ENCODE results near the gene DCLK3. TPM values are rescaled to one million over a fixed set of nuclear protein-coding genes. Genes with fewer than 3 reads are reported as not detected.

Gene DCLK3
- total RNA-seq, 1 donor from 2014 or later = not detected

GRCh38 chr3:36795622-36796021 lies 31.3 kb upstream of the DCLK3 start:
- no peak for DNase-seq (ENCODE audit: extremely low spot score, unreplicated experiment)
- Mint-ChIP-seq H3K4me3 (ENCODE audit: unreplicated experiment) (no peak overlapping the region), H3K27me3 (ENCODE audit: unreplicated experiment) (peaks cover 22% of the 10 kb centered on the region), H3K36me3 (ENCODE audit: unreplicated experiment) (no peaks in the 10 kb centered on the region), H3K9me3 (ENCODE audit: unreplicated experiment) (no peaks in the 10 kb centered on the region), H3K27ac (ENCODE audit: unreplicated experiment) (no peak overlapping the region), H3K4me1 (ENCODE audit: unreplicated experiment) (no peaks in the 10 kb centered on the region)
- TF ChIP-seq CTCF (IDR thresholded peaks at IDR 0.05) = no peak

- no peaks in the 10 kb centered on the region for H3K4me1 Mint-ChIP-seq (ENCODE audit: unreplicated experiment)
- H3K27me3 Mint-ChIP-seq (ENCODE audit: unreplicated experiment) = peaks cover 40% of the 10 kb centered on the region
- no peak for DNase-seq (ENCODE audit: extremely low spot score, unreplicated experiment)
- no peaks in the 10 kb centered on the region for H3K36me3 Mint-ChIP-seq (ENCODE audit: unreplicated experiment)
- no peak overlapping the region for H3K4me3 Mint-ChIP-seq (ENCODE audit: unreplicated experiment)
- no peaks in the 10 kb centered on the region for H3K9me3 Mint-ChIP-seq (ENCODE audit: unreplicated experiment)
- no peak overlapping the region for H3K27ac Mint-ChIP-seq (ENCODE audit: unreplicated experiment)
- peak; percentile 39 for TF ChIP-seq CTCF (IDR thresholded peaks at IDR 0.05)
Observed at GRCh38 chr3:36792342-36792741, 28.0 kb upstream of the DCLK3 start.

- Mint-ChIP-seq H3K36me3 (ENCODE audit: unreplicated experiment) (no peaks in the 10 kb centered on the region), H3K9me3 (ENCODE audit: unreplicated experiment) (no peaks in the 10 kb centered on the region), H3K27me3 (ENCODE audit: unreplicated experiment) (peaks cover 54% of the 10 kb centered on the region), H3K4me3 (ENCODE audit: unreplicated experiment) (no peak overlapping the region), H3K4me1 (ENCODE audit: unreplicated experiment) (no peaks in the 10 kb centered on the region), H3K27ac (ENCODE audit: unreplicated experiment) (no peak overlapping the region)
- DNase-seq (ENCODE audit: extremely low spot score, unreplicated experiment) = no peak
- TF ChIP-seq CTCF (IDR thresholded peaks at IDR 0.05) = no peak
Observed at GRCh38 chr3:36790765-36791164, 26.4 kb upstream of the DCLK3 start.

- H3K4me1 Mint-ChIP-seq (ENCODE audit: unreplicated experiment) = peaks cover 5% of the 10 kb centered on the region
- no peaks in the 10 kb centered on the region for H3K36me3 Mint-ChIP-seq (ENCODE audit: unreplicated experiment)
- no peak for DNase-seq (ENCODE audit: extremely low spot score, unreplicated experiment)
- H3K27me3 Mint-ChIP-seq (ENCODE audit: unreplicated experiment) = peaks cover 69% of the 10 kb centered on the region
- no peak for TF ChIP-seq CTCF (IDR thresholded peaks at IDR 0.05)
- no peak overlapping the region for H3K27ac Mint-ChIP-seq (ENCODE audit: unreplicated experiment)
- no peaks in the 10 kb centered on the region for H3K9me3 Mint-ChIP-seq (ENCODE audit: unreplicated experiment)
- H3K4me3 Mint-ChIP-seq (ENCODE audit: unreplicated experiment) = no peak overlapping the region
Observed at GRCh38 chr3:36786921-36787890, 22.9 kb upstream of the DCLK3 start.

- no peak for TF ChIP-seq CTCF (IDR thresholded peaks at IDR 0.05)
- DNase-seq (ENCODE audit: extremely low spot score, unreplicated experiment) = no peak
- Mint-ChIP-seq H3K4me3 (ENCODE audit: unreplicated experiment) (no peak overlapping the region), H3K27me3 (ENCODE audit: unreplicated experiment) (peaks cover 64% of the 10 kb centered on the region), H3K27ac (ENCODE audit: unreplicated experiment) (no peak overlapping the region), H3K9me3 (ENCODE audit: unreplicated experiment) (no peaks in the 10 kb centered on the region), H3K36me3 (ENCODE audit: unreplicated experiment) (no peaks in the 10 kb centered on the region), H3K4me1 (ENCODE audit: unreplicated experiment) (peaks cover 5% of the 10 kb centered on the region)
Observed at GRCh38 chr3:36784138-36784635, 19.8 kb upstream of the DCLK3 start.

Measured in osteocyte (in vitro differentiated cells).